Stimulated activated CD8-positive, alpha-beta memory T cell treated with anti-CD3 and anti-CD28 coated beads, Interleukin-2, amount 100 ng/mL, for 48 hours (primary cell): ENCODE measurements around the gene PCK1.

Experiments used
- DNase-seq, 2 donors: peaks; one replicate each; pipeline ENCODE4 v3.0.0-alpha.2; 2020; ENCODE audit warnings: low read depth in 2 of 2

Gene PCK1

GRCh38 chr20:57577679-57578475, 17.0 kb downstream of the PCK1 start:
- no peak for DNase-seq

DNA sequence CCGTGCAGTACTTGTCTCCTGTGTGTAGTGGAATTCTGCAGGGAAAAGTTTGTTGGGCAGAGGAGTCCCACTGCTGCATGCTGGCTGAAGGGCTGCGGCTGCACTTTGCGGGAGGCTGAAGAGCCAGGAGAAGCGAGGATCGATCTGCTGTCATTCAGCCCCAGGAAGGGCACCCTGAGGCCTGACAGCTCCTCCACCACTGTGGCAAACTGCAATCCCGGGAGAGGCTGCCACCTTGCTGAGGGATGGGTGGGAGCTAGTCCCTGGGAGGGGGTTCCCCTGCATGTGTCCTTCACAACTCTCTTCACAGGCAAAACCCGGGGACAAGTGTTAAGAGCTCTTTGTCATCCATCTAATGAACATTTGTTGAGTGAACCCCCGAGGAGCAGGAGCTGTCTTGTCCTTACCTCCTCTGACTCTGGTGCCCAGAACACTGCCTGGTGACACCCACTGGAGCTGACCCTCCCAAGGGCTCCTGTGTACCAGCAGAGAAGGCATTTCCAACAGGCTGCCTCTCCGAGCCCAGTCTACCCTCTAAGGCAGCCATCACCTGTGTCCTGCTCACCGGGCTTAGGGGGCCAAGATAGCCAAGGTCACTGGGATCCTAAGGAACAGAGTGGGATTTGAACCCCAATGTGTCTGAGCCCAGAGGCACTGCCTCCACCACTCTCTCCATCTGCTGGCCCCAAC, 17.7 kb downstream of the PCK1 start:
- no peak for DNase-seq

DNA sequence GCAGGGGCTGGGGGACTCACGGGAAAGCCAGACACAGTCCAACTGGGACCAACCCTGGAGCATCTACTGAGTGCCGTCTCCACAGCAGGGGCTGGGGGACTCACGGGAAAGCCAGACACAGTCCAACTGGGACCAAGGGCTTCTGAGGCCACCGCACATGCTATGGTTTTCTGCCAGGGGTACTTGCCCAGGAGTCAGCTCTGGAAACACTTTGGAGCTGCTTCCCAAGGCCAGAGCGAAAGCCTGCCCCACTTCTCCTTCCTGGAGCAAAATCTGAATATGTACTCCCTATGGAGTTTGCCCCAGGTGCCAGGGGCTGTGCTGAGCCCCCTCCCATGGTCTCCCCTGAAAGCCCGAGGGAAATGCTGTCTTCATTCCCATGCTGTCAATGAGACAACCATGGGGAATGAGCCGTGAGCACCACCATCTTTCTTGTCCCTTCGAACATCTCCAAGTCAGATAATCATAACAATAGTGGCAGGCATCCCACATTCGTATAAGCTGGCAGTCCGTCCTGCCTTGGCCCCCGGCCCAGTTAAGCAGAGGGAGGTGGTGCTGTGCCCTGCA, 18.5 kb downstream of the PCK1 start:
- no peak for DNase-seq

GRCh38 chr20:57579898-57580447, 19.1 kb downstream of the PCK1 start:
- DNase-seq: no peak

DNA sequence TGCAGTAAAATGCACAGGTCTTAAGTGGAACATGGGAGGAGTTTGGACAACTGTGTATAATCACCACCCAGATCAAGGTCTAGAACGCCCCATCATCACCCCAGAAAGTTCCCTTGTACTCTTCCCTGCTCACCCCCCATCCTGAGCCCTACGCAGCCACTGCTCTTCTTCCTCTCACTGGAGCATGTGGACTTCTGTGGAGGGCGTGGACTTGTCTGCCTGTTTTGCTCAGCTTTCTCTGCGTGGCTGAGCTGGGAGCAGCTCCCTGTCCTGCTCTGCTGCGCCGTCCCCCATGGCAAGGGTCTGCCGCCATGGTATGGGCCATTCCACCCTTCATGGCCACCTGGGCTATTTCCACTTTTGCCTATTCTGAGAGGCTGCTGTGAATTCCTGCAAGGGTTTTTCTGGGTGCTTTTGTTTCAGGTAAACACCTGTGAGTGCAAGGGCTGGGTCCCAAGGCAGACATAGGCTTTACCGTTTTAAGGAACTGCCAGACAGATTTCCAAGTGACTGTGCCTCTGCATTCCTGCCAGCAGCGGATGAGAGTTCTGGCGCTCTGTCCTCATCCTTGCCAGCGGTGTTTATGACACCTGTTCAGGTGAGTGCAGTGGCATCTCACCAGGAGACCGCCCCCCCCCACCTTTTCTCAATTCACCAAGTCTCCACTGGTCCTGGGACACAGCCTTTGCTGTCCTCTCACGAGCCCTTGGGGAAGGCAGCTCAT, 19.7 kb downstream of the PCK1 start:
- DNase-seq: no peak

- DNase-seq: no peak
Observed at GRCh38 chr20:57581202-57582028, 20.5 kb downstream of the PCK1 start.

- DNase-seq: no peak
Observed at GRCh38 chr20:57582029-57582378, 21.1 kb downstream of the PCK1 start.

DNA sequence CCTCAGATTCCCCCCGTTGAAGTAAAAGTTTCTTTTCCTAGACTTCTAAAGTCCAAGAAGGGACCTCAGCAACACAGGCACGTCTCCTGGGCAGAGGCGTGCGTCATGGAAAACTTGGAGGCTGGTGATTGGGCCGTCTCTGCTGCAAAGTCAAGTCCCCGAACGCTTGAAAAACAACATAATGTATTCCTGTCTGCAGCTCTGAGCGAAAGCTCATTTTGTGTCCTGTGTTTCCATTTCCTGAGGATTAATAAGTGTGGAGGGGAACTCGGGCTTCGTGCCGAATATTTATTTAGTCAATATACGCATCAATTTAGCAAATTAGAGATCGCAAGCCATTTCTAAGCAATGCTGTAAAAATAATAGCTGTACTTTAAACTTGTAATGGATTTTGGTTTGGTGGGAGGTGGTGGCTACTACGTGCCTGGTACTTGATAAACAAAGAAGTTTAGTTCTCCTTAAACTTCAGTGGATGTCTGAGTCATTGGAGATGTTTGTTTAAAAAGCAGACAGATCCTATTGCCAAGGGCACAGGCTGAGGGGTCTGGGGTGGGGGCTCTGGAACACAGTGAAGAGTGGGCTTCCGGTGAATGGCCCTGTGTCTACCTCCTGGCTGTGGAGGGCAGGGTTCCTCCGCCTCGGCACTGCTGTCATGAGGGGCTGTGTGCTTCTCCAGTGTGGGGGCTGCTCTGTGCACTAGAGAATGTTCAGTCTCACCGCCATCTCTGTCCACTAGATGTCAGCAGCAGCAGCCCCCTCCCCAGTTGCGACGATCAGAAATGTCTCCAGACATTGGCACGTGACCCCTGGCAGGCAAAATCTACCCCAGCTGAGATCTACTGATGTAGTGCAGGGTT, 21.8 kb downstream of the PCK1 start:
- DNase-seq: no peak

DNA sequence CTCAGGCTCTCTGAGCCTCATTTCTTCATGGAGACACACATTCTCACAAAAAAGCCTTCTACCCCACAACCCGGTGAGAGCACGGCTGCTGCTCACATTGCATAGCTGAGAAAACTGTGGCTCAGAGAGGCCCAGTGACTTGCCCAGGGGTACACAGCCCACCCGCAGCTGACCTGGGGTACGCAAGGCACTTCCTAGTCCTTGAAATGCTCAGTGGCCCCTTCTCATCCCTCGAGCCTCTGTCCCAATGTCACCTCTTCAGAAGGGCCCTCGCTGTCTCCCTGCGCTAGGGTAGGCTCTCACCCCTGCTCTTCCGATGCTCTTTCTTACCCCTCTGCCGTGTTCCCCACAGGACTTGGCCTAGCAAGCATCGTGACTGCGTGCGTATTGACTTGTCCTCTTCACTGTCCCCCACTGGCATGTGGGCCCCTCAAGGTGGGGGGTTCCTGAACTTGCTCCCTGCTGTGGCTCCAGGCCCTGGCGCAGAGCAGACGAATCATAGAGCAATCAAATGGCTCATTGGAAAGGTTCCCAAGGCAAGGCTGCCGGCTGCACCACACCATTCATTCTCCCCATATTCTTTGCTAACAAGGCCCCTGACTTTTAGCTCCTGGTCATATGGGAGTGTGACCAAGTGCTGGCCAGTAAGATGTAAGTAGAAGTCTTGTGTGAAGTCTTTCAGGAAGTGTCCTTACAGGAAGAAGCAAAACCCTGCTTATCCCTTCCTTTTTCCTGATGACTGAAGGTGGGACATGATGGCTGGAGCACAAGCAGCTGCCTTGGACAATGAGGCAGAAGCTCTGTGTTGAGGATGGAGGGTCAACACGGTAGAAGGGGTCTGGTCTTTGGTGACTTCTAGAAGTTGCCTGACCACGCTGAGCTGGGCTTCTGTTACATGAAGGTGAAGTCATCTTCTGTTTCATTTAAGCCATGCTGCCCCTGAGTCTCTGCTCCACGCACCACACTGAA, 22.7 kb downstream of the PCK1 start:
- no peak for DNase-seq

- no peak for DNase-seq
Observed at GRCh38 chr20:57584768-57585461, 24.0 kb downstream of the PCK1 start.

DNA sequence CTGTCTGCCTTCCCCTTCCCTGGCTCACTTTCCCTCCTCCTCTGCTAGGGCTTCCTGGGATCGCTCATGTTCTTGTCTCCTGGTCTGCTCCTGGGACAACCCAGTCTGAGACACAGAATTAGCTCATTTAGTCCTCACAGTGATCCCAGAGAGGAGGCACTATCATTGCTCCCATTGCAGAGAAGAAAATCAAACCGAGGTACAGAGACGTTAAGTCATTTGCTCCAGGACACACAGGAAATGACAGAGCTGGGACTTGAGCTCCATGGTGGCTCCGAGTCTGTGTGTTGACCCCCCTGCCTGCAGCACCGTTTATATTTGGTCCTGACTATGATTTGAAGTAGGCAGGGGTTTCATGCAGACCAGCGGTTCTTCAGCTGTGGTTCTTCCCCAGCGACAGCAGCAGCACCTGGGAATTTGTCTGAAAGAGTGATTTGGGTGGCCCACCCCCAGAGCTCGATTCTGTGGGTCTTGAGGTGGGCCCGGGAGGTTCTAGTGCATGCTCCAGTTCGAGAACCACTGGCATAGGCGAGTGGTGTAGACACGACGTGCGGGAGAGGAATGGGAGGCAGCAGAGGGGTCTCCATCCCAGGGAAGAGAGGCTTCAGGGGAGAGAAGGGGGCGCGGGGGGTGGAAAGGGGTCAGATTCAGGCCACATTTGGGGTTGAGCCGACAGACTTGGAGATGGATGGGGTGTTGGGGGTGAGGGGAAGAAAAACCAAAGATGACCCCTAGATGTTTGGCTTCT, 24.7 kb downstream of the PCK1 start:
- no peak for DNase-seq

GRCh38 chr20:57586370-57586793, 25.5 kb downstream of the PCK1 start:
- DNase-seq: no peak

DNA sequence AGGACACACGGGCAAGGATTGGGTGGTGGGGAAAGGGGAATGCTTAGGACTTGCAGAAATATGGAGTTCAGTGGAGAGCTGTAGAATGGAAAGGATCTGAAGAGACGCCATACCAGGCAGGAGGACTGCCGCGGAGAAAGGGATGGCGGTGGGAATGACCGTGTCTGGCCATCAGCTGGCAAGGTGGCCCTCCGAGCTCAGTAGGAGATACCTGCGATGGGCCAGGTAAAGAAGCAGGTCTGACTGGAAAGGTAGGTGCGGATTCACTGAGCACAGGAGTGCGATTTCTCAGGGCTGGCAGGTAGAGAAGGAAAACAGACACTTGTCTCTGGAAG, 26.0 kb downstream of the PCK1 start:
- DNase-seq: no peak

DNA sequence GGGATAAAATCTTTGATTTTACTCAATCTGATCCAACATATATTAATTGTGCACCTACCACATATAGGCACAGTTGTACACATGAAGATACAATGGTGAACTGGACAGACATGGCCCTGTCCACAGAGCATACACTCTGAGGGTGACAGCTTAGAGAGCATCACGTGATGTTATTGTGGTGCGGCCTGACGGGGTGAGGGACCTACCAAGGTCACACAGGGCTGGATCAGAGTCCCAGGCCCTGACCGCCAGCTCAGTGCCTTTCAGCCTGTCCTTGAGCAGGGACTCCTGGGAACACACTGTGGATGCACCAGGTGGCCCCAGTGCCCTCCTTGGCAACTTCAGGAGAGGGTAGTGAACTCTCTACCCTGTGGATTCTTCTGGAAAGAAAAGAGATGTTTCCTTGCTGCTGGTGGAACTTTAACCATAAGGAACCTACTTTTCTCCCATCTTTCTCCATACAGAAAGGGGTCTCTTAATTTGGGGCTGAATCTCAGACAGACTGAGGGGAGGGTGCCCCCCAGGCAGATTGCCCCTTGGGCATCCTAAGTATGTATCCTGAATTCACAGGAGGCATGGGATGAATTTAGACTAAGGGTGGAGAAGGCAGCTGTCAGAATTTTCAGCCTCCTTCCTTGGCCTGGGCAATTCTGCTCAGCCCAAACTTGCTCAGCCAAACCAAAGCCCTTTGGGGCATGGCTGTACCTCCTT, 26.5 kb downstream of the PCK1 start:
- no peak for DNase-seq

DNA sequence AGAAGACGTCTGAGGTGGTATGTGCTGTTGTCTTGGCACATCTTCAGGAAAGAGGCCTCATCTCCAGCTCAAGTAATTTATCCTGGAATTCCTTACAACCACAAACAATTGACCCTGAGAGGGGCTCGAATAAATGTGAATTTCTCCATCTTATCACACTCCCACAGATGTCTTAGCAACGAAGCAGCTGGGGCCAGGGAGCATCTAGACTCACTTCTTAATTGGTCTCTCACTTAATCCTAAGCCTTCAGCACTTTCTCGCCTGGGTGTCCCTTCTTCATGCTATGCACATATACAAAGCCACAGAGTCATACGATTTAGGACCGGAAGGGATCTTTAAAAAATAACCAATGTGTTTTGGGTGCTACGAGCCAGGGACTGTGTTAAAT, 27.1 kb downstream of the PCK1 start:
- DNase-seq: no peak

- DNase-seq: no peak
Observed at GRCh38 chr20:57588596-57588995, 27.7 kb downstream of the PCK1 start.

DNA sequence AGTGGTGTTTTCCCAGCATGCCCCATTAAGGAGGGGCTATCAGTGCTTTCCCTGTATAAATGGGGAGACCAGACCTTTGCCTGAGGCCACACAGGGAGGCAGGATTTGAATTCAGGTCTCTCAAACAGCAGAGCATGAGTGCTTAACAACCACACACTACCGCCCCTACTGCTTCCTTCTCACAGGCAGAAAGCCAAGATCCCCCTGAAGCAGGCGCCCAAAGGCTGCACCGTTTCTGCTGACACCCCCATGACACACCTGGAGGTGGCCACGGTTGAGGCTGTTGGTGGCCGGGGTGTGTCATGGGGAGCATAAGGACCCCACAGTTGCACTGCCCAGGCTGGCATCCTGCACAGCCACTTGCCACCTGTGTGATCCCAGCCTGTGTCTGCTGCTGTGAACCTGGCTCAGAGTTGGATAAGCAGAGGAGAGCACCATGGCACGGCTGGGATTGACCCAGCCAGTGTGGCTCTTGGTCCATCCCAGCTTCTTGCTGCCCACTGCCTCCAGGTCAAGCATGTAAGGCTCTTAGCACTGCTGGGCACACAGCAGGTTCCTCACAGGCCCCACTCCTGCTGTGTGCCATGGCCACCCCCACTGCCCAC, 28.3 kb downstream of the PCK1 start:
- no peak for DNase-seq
